Right cardiac atrium (tissue), 5 donors: ENCODE results near the gene SESN1. TPM values are rescaled to one million over a fixed set of nuclear protein-coding genes. Genes with fewer than 3 reads are reported as not detected.
"Not testable (repeated sequence)": the region's sequence is repeated elsewhere in the genome, so short reads cannot be mapped to it uniquely, and the experiment has no call there.

Source experiments
- ATAC-seq, 2 donors: fragments of 200-7000 bp; cut with Tn5 transposase; one replicate each; pipeline versions ENCODE4 v1.8.0 to v1.9.1; 2020; ENCODE audit warnings: moderate library complexity in 2 of 2, mild to moderate bottlenecking in 1 of 2
- DNase-seq, 3 donors: peaks; one replicate each; pipeline ENCODE4 v3.0.0-alpha.2; 2020
- H3K27ac ChIP-seq: one replicate; pipeline ENCODE4 v1.5.1; 2013; ENCODE audit warnings: mild to moderate bottlenecking, low read length, control low read depth, moderate library complexity
- H3K27me3 ChIP-seq: one replicate; pipeline ENCODE4 v1.6.1; 2013; ENCODE audit not compliant: control insufficient read depth, insufficient read depth
- H3K4me1 ChIP-seq: one replicate; pipeline ENCODE4 v1.6.1; 2013; ENCODE audit warnings: low read length; ENCODE audit not compliant: control insufficient read depth, insufficient read depth
- H3K4me3 ChIP-seq: one replicate; pipeline ENCODE4 v1.5.1; 2013; ENCODE audit warnings: low read length, control low read depth
- H3K9me3 ChIP-seq: one replicate; pipeline ENCODE4 v1.6.1; 2013; ENCODE audit warnings: low read length; ENCODE audit not compliant: control insufficient read depth
- WGBS: extraction: QIAGEN DNeasy Blood & Tissue Kit; methylation state at CpG from one replicate; pipeline ENCODE4 v1.1.7; 2013; 5-methylcytosine and 5-hydroxymethylcytosine counted together
- intact Hi-C, 4 donors: fragments of 100-400 bp; cut with DNase I; formaldehyde crosslinking; loops; one replicate each; pipeline versions ENCODE4 v1.11.0 to v1.14.0; 2022 to 2023
- polyA plus RNA-seq: library from polyadenylated mRNA; stranded (reverse); fragments of 200-250 nt; gene quantifications from one replicate; pipeline ENCODE4 v1.2.3, GENCODE V29; 2013
- total RNA-seq, 4 donors: library from RNA; stranded (reverse); fragmentation: NEBNext Ultra II Directional; extraction: Animal tissue kit (Norgen Biotek cat#: 25700); gene quantifications; one replicate each; pipeline ENCODE4 v1.2.1, GENCODE V29; 2021
- donor health status: healthy with polysubstance abuse.
- donor health status: DM: no; HTN: yes; CAD: no.
- donor health status: DM: no; HTN: no; CAD: no.
- donor health status: DM: no; HTN: yes; CAD: no; lungs with severe emphysema.
- donor health status: DM: yes; HTN: yes; CAD: no.

Gene SESN1
- total and polyA plus RNA-seq, 5 donors, result 26.5 to 60.5 (median 40.8) TPM

- ATAC-seq (no peak), DNase-seq (no peak)
- peaks cover 3% of the 10 kb centered on the region for H3K4me1 ChIP-seq
- WGBS, result 68% methylated on average over 3 of the region's 3 CpGs
- H3K27ac ChIP-seq, result no peak overlapping the region
- intact Hi-C loops, result no loop called here
- no peaks in the 10 kb centered on the region for H3K9me3 ChIP-seq
- H3K27me3 ChIP-seq, result no peaks in the 10 kb centered on the region
- H3K4me3 ChIP-seq, result no peak overlapping the region
Measured at GRCh38 chr6:109118871-109119354, 24.3 kb upstream of the SESN1 start.

- no peak overlapping the region for H3K4me3 ChIP-seq
- DNase-seq (no peak), ATAC-seq (no peak)
- WGBS, result 66% methylated on average over 5 of the region's 5 CpGs
- no peaks in the 10 kb centered on the region for H3K27me3 ChIP-seq
- H3K4me1 ChIP-seq, result peaks cover 3% of the 10 kb centered on the region
- H3K9me3 ChIP-seq, result no peaks in the 10 kb centered on the region
- H3K27ac ChIP-seq, result no peak overlapping the region
- intact Hi-C loops, result no loop called here
Measured at GRCh38 chr6:109118337-109118736, 23.7 kb upstream of the SESN1 start.

- DNase-seq, result no peak
- H3K27me3 ChIP-seq, result no peaks in the 10 kb centered on the region
- 68% methylated on average over 5 of the region's 5 CpGs for WGBS
- ATAC-seq, result peak in 1 of 2 donors; percentile 57
- H3K9me3 ChIP-seq, result no peaks in the 10 kb centered on the region
- H3K4me3 ChIP-seq, result no peak overlapping the region
- peaks cover 3% of the 10 kb centered on the region for H3K4me1 ChIP-seq
- no peak overlapping the region for H3K27ac ChIP-seq
- intact Hi-C loops, result no loop called here
Measured at GRCh38 chr6:109117346-109118035, 22.8 kb upstream of the SESN1 start.

GRCh38 chr6:109112663-109113062 lies 18.0 kb upstream of the SESN1 start:
- H3K9me3 ChIP-seq, H3K4me1 ChIP-seq, ATAC-seq, H3K27ac ChIP-seq, H3K4me3 ChIP-seq, DNase-seq, H3K27me3 ChIP-seq, intact Hi-C loops: not testable (repeated sequence)
- WGBS, result 89% methylated on average over 3 of the region's 3 CpGs

- 96% methylated on average over 8 of the region's 8 CpGs for WGBS
- H3K9me3 ChIP-seq, DNase-seq, H3K27ac ChIP-seq, intact Hi-C loops, H3K4me3 ChIP-seq, ATAC-seq, H3K27me3 ChIP-seq, H3K4me1 ChIP-seq: not testable (repeated sequence)
Measured at GRCh38 chr6:109109663-109110062, 15.0 kb upstream of the SESN1 start.

- ATAC-seq (no peak), DNase-seq (no peak)
- Histone ChIP-seq H3K9me3 (no peaks in the 10 kb centered on the region), H3K4me3 (no peak overlapping the region), H3K27me3 (no peaks in the 10 kb centered on the region), H3K27ac (no peak overlapping the region), H3K4me1 (no peaks in the 10 kb centered on the region)
- intact Hi-C loops, result no loop called here
- WGBS, result 93% methylated on average over 5 of the region's 5 CpGs
Measured at GRCh38 chr6:109105681-109106080, 11.0 kb upstream of the SESN1 start.

GRCh38 chr6:109104512-109104911 lies 9.9 kb upstream of the SESN1 start:
- ATAC-seq, result no peak
- DNase-seq, result no peak
- intact Hi-C loops, result no loop called here
- no peaks in the 10 kb centered on the region for H3K9me3 ChIP-seq
- no peak overlapping the region for H3K4me3 ChIP-seq
- H3K4me1 ChIP-seq, result no peaks in the 10 kb centered on the region
- no peak overlapping the region for H3K27ac ChIP-seq
- WGBS, result 89% methylated on average over 3 of the region's 3 CpGs
- H3K27me3 ChIP-seq, result no peaks in the 10 kb centered on the region

- Histone ChIP-seq H3K9me3 (no peaks in the 10 kb centered on the region), H3K27me3 (no peaks in the 10 kb centered on the region), H3K4me1 (no peaks in the 10 kb centered on the region), H3K4me3 (no peak overlapping the region), H3K27ac (no peak overlapping the region)
- no peak for DNase-seq
- intact Hi-C loops, result no loop called here
- ATAC-seq, result no peak
Measured at GRCh38 chr6:109103942-109104341, 9.3 kb upstream of the SESN1 start.

- ATAC-seq, result no peak
- intact Hi-C loops, result no loop called here
- H3K27me3 ChIP-seq, result no peaks in the 10 kb centered on the region
- no peaks in the 10 kb centered on the region for H3K4me1 ChIP-seq
- no peaks in the 10 kb centered on the region for H3K9me3 ChIP-seq
- 29% methylated on average over 1 of the region's 1 CpG for WGBS
- DNase-seq, result no peak
- no peak overlapping the region for H3K4me3 ChIP-seq
- H3K27ac ChIP-seq, result no peak overlapping the region
Measured at GRCh38 chr6:109102762-109103161, 8.1 kb upstream of the SESN1 start.

GRCh38 chr6:109097661-109098060 lies 3.0 kb upstream of the SESN1 start:
- Histone ChIP-seq H3K27me3 (no peaks in the 10 kb centered on the region), H3K4me3 (no peak overlapping the region), H3K4me1 (no peaks in the 10 kb centered on the region), H3K27ac (no peak overlapping the region), H3K9me3 (no peaks in the 10 kb centered on the region)
- no peak for ATAC-seq
- intact Hi-C loops, result loop anchor here in 2 of 4 donors (10.0 kb wide), 1 partner anchor 287 kb away; the partner anchor contains the start of gene CD164 (in 2 of the 2)
- WGBS, result 96% methylated on average over 1 of the region's 1 CpG
- DNase-seq, result no peak

GRCh38 chr6:109096208-109096607 lies 1.6 kb upstream of the SESN1 start:
- no peak for DNase-seq
- Histone ChIP-seq H3K27ac (no peak overlapping the region), H3K9me3 (no peaks in the 10 kb centered on the region), H3K27me3 (no peaks in the 10 kb centered on the region), H3K4me3 (peak overlapping the region; percentile 85), H3K4me1 (peaks cover 2% of the 10 kb centered on the region)
- intact Hi-C loops, result loop anchor here in 2 of 4 donors (10.0 kb wide), 1 partner anchor 289 kb away; the partner anchor contains the start of gene CD164 (in 2 of the 2)
- 47% methylated on average over 6 of the region's 6 CpGs for WGBS
- ATAC-seq, result no peak

- Histone ChIP-seq H3K9me3 (no peaks in the 10 kb centered on the region), H3K27me3 (no peaks in the 10 kb centered on the region), H3K4me1 (peaks cover 3% of the 10 kb centered on the region), H3K4me3 (peak overlapping the region; percentile 85), H3K27ac (peak overlapping the region; percentile 94)
- no peak for DNase-seq
- 1% methylated on average over 8 of the region's 8 CpGs for WGBS
- ATAC-seq, result no peak
- intact Hi-C loops, result loop anchor here in 2 of 4 donors (10.0 kb wide), 1 partner anchor 289 kb away; the partner anchor contains the start of gene CD164 (in 2 of the 2)
Measured at GRCh38 chr6:109095835-109096084, 1.1 kb upstream of the SESN1 start.
